ENCODE results near the gene LRFN4. TPM values are rescaled to one million over a fixed set of nuclear protein-coding genes. Genes with fewer than 3 reads are reported as not detected.

The LRFN4 gene
- total RNA-seq, 2 experiments from 2014 or later = 33.9 to 38.6 TPM

GRCh38 chr11:66846671-66847091, 10.2 kb upstream of the LRFN4 start:
- ChIA-PET CTCF (ENCODE audit: unreplicated experiment) (no interaction called here), POLR2A (no interaction called here)
- no peak for DNase-seq (ENCODE audit: low spot score)
- H3K9me3 ChIP-seq (ENCODE audit: low read length) = no peaks in the 10 kb centered on the region
- H3K4me3 ChIP-seq (ENCODE audit: low read depth, low read length, poor library complexity, severe bottlenecking) = no peak overlapping the region
- no peaks in the 10 kb centered on the region for H3K9me2 ChIP-seq (ENCODE audit: insufficient read depth, low read length)
- no peak overlapping the region for H2AFZ ChIP-seq (ENCODE audit: low read length)
- H3K4me1 ChIP-seq (ENCODE audit: insufficient read depth, low read length, poor library complexity, severe bottlenecking) = peaks cover 23% of the 10 kb centered on the region
- H3K36me3 ChIP-seq (ENCODE audit: insufficient read depth, low read length) = peaks cover 39% of the 10 kb centered on the region; the same call in 1 of the 2 replicates
- no TSS peak for BruUV-seq (replicated peaks)
- TF ChIP-seq EZH2phosphoT487 (IDR thresholded peaks at IDR 0.05; ENCODE audit: borderline replicate concordance, low read depth, low read length) = no peak
- no peak for TF ChIP-seq CTCF (conservative IDR thresholded peaks at IDR 0.05; ENCODE audit: low read length)
- intact Hi-C loops (cut with micrococcal nuclease; ENCODE audit: unreplicated experiment) = no loop called here
- H3K79me2 ChIP-seq (ENCODE audit: insufficient read depth, low read depth, low read length) = peaks cover 26% of the 10 kb centered on the region
- H3K4me2 ChIP-seq (ENCODE audit: low read length) = no peak overlapping the region
- peaks cover 7% of the 10 kb centered on the region for H4K20me1 ChIP-seq (ENCODE audit: insufficient read depth, low read length)
- H3K27ac ChIP-seq (ENCODE audit: low read depth, low read length, poor library complexity, severe bottlenecking) = no peak overlapping the region

GRCh38 chr11:66847461-66848232, 9.2 kb upstream of the LRFN4 start:
- Histone ChIP-seq H3K79me2 (ENCODE audit: insufficient read depth, low read depth, low read length) (peaks cover 17% of the 10 kb centered on the region), H3K27ac (ENCODE audit: low read depth, low read length, poor library complexity, severe bottlenecking) (no peak overlapping the region), H3K9me2 (ENCODE audit: insufficient read depth, low read length) (no peaks in the 10 kb centered on the region), H3K9me3 (ENCODE audit: low read length) (no peaks in the 10 kb centered on the region), H2AFZ (ENCODE audit: low read length) (no peak overlapping the region), H3K36me3 (ENCODE audit: insufficient read depth, low read length) (peaks cover 33% of the 10 kb centered on the region; the same call in 1 of the 2 replicates), H3K4me3 (ENCODE audit: low read depth, low read length, poor library complexity, severe bottlenecking) (no peak overlapping the region), H3K4me1 (ENCODE audit: insufficient read depth, low read length, poor library complexity, severe bottlenecking) (peaks cover 24% of the 10 kb centered on the region), H4K20me1 (ENCODE audit: insufficient read depth, low read length) (peaks cover 7% of the 10 kb centered on the region), H3K4me2 (ENCODE audit: low read length) (no peak overlapping the region)
- no TSS peak for BruUV-seq (replicated peaks)
- CTCF ChIA-PET (ENCODE audit: unreplicated experiment) = no interaction called here
- DNase-seq (ENCODE audit: low spot score) = no peak
- intact Hi-C loops (cut with micrococcal nuclease; ENCODE audit: unreplicated experiment) = no loop called here
- POLR2A ChIA-PET = no interaction called here
- TF ChIP-seq EZH2phosphoT487 (IDR thresholded peaks at IDR 0.05; ENCODE audit: borderline replicate concordance, low read depth, low read length) = no peak
- TF ChIP-seq CTCF (conservative IDR thresholded peaks at IDR 0.05; ENCODE audit: low read length) = no peak

Measured in OCI-LY7 (cell line).